Ishikawa (cell line): ENCODE data around the gene PRRG3.

Experiments
- CEBPB ChIP-seq: IDR thresholded peaks from 2 replicates; pipeline ENCODE4 v1.6.1; 2012
- CREB1 ChIP-seq: IDR thresholded peaks from 2 replicates; pipeline ENCODE4 v1.6.1; 2012; ENCODE audit warnings: low read depth
- EGR1 ChIP-seq: IDR thresholded peaks from 2 replicates; pipeline ENCODE4 v1.6.1; 2012
- EP300 ChIP-seq: IDR thresholded peaks from 2 replicates; pipeline ENCODE4 v1.6.1; 2012; ENCODE audit warnings: borderline replicate concordance
- FOXM1 ChIP-seq: IDR thresholded peaks from 2 replicates; pipeline ENCODE4 v1.6.1; 2012; ENCODE audit warnings: low read depth, borderline replicate concordance
- NFIC ChIP-seq: IDR thresholded peaks from 2 replicates; pipeline ENCODE4 v1.6.1; 2012
- RAD21 ChIP-seq: IDR thresholded peaks from 2 replicates; pipeline ENCODE4 v1.6.1; 2012; ENCODE audit warnings: low read depth
- TAF1 ChIP-seq: IDR thresholded peaks from 2 replicates; pipeline ENCODE4 v1.6.1; 2012; ENCODE audit warnings: low read depth, mild to moderate bottlenecking
- TCF12 ChIP-seq: IDR thresholded peaks from 2 replicates; pipeline ENCODE4 v1.6.1; 2012; ENCODE audit warnings: low read depth
- TEAD4 ChIP-seq: IDR thresholded peaks from 2 replicates; pipeline ENCODE4 v1.6.1; 2012
- YY1 ChIP-seq: IDR thresholded peaks from 2 replicates; pipeline ENCODE4 v1.6.1; 2012; ENCODE audit warnings: low read depth
- ZBTB7A ChIP-seq: IDR thresholded peaks from 2 replicates; pipeline ENCODE4 v1.6.1; 2012; ENCODE audit warnings: low read depth
- TF ChIP-seq, protein P1 (sequence below): IDR thresholded peaks from 2 replicates; pipeline ENCODE4 v1.6.1; 2012
- TF ChIP-seq, protein P2 (sequence below): IDR thresholded peaks from 2 replicates; pipeline ENCODE4 v1.6.1; 2012
- TF ChIP-seq, protein P3 (sequence below): IDR thresholded peaks from 2 replicates; pipeline ENCODE4 v1.6.1; 2012; ENCODE audit warnings: low read depth, mild to moderate bottlenecking

Gene PRRG3

DNA sequence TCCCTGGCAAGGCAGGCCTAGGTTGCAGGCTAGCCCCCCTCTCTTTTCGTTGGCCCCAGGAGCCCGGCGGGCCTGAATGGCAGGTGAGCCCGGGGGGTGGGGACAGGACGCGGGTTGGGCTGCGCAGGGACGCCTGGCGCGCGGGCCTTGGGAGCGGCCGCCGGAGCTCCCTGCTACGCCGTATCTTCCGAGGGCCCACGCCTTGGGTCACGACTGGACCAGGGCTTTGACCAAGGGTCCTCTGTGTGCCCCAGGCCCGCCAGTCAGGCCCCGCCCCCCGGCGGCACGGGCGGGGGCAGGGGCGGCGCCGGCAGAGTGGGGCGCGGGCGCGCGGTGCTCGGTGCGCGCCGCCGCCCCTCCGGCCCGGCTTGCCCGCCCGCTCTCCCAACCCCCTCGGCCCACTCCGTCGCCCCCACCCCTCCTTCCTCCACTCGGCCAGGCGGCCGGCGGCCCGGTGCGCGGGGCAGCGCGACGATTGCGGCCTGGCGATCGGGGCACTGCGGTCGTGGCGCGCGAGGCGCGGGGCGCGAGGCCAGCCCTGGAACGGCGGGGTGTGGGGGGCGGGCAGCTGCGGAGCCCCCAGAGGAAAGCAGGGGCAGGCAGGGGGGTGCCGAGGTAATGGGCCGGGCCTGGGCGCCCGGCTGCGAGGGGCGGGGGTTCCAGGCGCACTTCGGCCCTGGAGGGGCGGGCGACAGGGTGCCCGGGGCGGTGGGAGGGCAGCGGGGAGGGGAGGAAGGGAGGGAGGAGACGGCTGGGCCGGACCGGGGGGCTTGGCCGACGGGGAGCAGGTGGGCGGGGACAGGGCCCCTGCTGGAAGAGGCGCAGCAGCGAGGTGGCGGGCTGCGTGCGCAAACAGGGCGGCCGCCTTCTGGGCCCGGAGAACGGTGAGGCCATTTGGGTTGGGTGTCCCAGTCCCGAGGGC lies at the start of gene PRRG3:
Gene PRRG3 (plus strand): TSS at position 798 of the 922 bp plus-strand sequence. CDS start 3,357 bp downstream, outside the sequence.
- TF ChIP-seq, protein P1, sequence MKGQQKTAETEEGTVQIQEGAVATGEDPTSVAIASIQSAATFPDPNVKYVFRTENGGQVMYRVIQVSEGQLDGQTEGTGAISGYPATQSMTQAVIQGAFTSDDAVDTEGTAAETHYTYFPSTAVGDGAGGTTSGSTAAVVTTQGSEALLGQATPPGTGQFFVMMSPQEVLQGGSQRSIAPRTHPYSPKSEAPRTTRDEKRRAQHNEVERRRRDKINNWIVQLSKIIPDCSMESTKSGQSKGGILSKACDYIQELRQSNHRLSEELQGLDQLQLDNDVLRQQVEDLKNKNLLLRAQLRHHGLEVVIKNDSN, result no peak
- no peak for TF ChIP-seq TCF12
- TF ChIP-seq, protein P2, sequence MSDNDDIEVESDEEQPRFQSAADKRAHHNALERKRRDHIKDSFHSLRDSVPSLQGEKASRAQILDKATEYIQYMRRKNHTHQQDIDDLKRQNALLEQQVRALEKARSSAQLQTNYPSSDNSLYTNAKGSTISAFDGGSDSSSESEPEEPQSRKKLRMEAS, result peak; percentile 19; the same call in 1 of the 2 replicates

DNA sequence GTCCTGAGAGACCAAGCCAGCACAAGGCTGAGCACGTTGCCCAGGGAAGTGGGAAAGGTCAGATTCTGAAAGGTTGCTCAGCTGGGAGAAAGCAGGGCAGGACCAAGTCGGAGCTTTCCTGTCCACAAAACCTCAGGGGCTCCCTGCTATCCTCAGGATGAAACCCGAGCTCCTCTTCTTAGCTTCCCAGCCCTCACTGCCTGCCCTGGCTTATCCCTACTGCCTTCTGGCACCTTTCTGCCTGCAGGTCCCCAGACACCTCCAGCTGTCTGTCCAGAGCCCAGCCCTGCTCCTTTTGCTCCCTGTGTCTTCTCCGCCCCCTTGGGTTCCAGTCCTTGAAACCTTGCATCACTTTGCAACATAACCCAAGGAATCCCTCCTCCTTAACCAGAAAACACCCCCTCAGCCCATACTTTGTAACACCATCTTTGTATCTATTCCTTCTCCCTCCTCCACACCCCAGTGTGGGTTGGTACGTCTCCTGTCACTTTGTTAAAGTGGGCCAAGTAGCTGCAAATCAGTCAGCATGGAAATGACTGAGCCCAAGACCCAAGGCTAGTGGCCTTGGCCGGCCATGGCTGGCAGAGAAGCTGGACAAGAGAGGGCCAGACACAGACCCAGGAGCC lies 20.0 kb upstream of the PRRG3 start:
- TF ChIP-seq, protein P2, result no peak
- TF ChIP-seq RAD21 (no peak), FOXM1 (no peak), TCF12 (no peak), ZBTB7A (no peak)
- TF ChIP-seq, protein P1, result no peak

DNA sequence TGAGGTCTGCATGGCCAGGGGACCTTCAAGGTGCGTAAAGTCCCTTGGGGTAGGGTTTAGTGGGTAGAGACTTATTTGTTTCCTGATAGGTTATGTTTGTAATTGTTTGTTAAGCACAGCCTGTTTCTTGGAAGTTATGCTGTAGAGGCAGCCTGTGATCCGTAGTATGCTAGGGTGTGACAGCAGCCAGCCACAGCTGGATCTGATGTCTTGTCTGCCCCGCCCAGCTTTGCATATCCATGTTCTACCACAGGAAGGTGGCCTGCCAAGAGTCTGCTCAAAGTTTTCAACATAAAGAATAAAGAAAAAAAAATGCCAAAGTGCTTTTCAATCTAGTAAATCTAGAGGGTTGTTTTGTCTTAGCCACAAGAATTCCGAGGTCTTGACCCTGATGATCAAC lies 19.1 kb upstream of the PRRG3 start:
- TF ChIP-seq TCF12 (no peak), YY1 (no peak), TEAD4 (no peak), TAF1 (no peak), CREB1 (no peak), NFIC (no peak), FOXM1 (no peak), EGR1 (no peak), RAD21 (no peak), EP300 (no peak)
- TF ChIP-seq, protein P2, result no peak
- TF ChIP-seq, protein P3, sequence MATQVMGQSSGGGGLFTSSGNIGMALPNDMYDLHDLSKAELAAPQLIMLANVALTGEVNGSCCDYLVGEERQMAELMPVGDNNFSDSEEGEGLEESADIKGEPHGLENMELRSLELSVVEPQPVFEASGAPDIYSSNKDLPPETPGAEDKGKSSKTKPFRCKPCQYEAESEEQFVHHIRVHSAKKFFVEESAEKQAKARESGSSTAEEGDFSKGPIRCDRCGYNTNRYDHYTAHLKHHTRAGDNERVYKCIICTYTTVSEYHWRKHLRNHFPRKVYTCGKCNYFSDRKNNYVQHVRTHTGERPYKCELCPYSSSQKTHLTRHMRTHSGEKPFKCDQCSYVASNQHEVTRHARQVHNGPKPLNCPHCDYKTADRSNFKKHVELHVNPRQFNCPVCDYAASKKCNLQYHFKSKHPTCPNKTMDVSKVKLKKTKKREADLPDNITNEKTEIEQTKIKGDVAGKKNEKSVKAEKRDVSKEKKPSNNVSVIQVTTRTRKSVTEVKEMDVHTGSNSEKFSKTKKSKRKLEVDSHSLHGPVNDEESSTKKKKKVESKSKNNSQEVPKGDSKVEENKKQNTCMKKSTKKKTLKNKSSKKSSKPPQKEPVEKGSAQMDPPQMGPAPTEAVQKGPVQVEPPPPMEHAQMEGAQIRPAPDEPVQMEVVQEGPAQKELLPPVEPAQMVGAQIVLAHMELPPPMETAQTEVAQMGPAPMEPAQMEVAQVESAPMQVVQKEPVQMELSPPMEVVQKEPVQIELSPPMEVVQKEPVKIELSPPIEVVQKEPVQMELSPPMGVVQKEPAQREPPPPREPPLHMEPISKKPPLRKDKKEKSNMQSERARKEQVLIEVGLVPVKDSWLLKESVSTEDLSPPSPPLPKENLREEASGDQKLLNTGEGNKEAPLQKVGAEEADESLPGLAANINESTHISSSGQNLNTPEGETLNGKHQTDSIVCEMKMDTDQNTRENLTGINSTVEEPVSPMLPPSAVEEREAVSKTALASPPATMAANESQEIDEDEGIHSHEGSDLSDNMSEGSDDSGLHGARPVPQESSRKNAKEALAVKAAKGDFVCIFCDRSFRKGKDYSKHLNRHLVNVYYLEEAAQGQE, result no peak

DNA sequence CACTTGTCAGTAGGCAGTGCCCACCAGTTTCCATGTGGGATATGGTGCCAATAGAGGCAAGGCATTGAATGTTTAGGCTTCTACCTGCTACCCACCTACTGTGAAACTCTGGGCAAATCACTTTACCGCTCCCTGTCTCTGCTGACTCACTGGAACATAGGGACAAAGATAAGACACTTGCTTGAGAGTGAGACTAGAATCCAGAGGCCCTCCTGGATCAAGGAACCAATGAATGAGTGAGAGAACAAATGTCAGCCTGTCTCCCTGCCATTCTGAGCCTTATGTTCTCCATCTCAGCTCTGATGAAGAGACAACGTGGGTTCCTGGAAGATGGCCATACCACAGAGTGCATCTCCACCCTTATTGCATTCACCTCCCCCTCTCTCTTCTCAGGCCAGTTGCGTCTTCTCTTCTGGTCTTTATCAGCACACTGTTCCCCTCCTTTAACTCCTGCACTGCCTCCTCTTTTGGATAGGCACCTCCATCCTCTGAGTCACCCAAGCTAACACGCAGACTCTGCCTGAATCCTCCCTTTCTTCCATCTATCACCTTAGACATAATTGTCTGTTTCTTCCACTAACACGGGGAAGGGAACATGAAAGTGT lies 15.4 kb upstream of the PRRG3 start:
- TF ChIP-seq, protein P1, result no peak
- no peak for TF ChIP-seq NFIC
- TF ChIP-seq FOXM1, result no peak
- TF ChIP-seq EP300, result no peak

DNA sequence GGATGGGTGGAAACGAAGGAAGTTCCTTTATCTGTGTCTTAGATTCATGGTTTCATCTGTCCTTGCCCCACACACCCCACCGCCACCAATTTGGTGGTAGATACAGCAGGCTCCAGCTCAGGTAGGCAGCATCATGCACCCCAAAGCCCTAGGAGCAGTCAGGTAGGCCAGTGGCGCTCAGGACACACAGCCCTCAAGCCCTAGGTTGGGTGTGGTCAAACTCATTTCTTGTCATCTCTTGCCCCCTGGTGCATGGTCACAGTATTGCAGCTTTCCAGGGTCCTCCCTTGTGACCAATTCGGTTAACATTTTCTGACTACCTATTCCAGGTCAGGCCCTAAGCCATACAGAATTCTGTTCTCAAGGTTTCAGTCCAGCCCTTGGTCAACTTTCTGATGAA lies 14.5 kb upstream of the PRRG3 start:
- TF ChIP-seq EP300 (no peak), RAD21 (peak; percentile 83), NFIC (no peak)
- TF ChIP-seq, protein P2, result no peak

DNA sequence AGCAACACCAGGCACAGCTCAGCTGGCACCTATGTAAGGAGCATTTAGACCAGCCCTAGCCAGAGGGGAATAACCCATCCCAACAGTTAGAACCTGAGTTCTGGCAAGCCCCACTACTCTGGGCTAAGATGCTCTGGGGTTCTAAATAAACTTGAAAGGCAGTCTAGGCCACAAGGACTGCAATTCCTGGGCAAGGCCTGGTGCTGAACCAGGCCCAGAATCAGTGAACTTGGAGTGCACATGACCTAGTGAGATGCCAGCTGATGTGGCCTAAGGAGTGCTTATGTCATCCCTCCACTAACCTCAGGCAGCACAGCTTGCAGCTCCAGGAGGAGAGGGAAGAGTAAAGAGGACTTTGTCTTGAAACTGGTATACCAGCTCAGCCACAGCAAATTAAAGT lies 7.6 kb upstream of the PRRG3 start:
- TF ChIP-seq TCF12 (no peak), ZBTB7A (no peak), NFIC (no peak), EP300 (no peak), EGR1 (no peak), YY1 (no peak), FOXM1 (no peak), TAF1 (no peak), CEBPB (no peak), CREB1 (no peak)
- TF ChIP-seq, protein P3, result no peak
- TF ChIP-seq, protein P2, result no peak
